Epithelial cell of esophagus (primary cell): Measurements from ENCODE around the gene ARIH2.
"Not testable (repeated sequence)": the region's sequence is repeated elsewhere in the genome, so short reads cannot be mapped to it uniquely, and the experiment has no call there.

Source experiments
- DNase-seq: peaks from one replicate; pipeline ENCODE4 v3.0.0; 2010; ENCODE audit warnings: low read depth
- H3K4me3 ChIP-seq: 2 replicates; pipeline ENCODE4 v1.5.1; 2011; ENCODE audit warnings: mild to moderate bottlenecking, low read length, control low read depth
- CTCF ChIP-seq: IDR thresholded peaks from 2 replicates; pipeline ENCODE4 v1.5.1; 2011; ENCODE audit warnings: low read depth, mild to moderate bottlenecking, low read length, control low read depth, inconsistent platforms; ENCODE audit not compliant: insufficient read depth; ENCODE audit errors: missing control alignments

ARIH2 gene

DNA sequence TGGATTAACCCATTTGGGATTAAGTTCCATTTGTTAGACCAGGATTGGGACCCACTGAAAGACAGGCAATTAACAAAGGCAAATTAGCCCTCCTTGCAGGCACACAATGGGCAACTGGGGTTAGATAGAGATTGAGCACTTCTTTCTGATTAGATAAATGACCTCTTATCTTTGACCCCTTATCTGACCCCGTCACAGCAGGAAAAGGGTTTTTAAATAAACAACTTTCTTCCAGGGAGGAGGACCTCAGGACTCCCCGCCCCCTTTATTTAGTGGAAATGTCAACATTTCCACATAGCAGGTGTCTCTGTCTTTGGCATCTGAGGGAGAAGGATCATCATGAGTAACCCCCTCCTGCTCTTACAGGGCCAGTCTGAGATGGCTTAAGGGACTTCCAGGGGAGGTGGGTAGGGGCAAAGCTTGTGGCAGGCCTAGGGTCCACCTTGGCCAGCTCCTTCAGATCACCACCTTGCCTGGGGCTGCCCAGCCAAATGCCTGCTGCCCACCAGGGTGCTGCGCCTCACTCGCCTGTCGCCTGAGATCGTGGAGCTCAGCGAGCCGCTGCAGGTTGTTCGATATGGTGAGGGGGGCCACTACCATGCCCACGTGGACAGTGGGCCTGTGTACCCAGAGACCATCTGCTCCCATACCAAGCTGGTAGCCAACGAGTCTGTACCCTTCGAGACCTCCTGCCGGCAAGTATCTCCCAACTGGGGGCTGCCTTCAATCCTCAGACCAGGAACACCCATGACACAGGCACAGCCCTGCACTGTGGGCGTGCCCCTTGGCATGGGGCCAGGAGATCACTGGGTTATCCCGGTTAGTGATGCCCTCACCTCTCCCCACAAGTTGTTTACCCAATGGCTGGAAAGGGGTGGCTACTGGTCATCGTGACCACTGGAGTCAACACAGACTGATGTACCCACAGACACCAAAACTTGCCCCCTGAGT lies 86.0 kb downstream of the ARIH2 start:
- no peak for TF ChIP-seq CTCF
- DNase-seq = peak; percentile 29
- H3K4me3 ChIP-seq = no peak overlapping the region

DNA sequence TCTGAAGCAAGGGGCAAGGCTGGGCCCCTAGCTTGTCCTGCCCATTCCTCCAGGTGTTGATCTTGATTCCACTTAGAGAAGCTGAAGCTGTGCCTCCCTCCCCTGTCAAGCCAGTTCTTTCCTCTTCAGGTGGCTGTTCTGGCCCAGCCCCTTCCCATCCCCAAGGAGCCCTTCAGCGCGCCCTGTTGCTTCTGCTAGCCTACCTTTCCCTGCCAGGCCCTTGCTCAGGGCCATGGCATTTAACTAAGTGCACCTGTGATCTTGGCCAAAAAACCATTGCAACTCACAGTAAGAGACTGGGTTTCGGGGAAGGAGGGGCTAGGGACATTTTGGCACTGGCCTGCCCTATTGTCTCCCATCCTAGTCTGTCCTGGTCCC lies 86.7 kb downstream of the ARIH2 start:
- DNase-seq = no peak
- TF ChIP-seq CTCF = no peak
- H3K4me3 ChIP-seq = no peak overlapping the region

GRCh38 chr3:49005998-49006397 lies 87.4 kb downstream of the ARIH2 start:
- peak overlapping the region; percentile 82 for H3K4me3 ChIP-seq
- no peak for TF ChIP-seq CTCF
- no peak for DNase-seq

DNA sequence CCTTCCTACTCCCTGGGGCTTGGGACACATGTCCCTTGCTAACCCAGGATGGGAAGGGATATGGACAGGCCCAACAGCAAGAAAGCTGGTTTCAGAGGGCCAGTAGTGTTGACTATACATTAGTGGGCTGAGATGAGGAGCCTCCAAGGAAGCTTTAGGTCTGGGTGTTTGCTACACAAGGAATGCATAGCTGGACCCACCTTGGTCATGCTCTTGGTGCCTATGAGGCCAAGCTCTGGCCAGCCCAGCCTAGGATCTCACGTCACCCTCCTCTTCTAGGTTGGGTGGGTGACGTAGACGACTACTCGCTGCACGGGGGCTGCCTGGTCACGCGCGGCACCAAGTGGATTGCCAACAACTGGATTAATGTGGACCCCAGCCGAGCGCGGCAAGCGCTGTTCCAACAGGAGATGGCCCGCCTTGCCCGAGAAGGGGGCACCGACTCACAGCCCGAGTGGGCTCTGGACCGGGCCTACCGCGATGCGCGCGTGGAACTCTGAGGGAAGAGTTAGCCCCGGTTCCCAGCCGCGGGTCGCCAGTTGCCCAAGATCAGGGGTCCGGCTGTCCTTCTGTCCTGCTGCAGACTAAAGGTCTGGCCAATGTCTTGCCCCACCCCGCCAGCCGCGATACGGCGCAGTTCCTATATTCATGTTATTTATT lies 87.9 kb downstream of the ARIH2 start:
- H3K4me3 ChIP-seq = peak overlapping the region; percentile 82
- DNase-seq = no peak
- TF ChIP-seq CTCF = no peak

DNA sequence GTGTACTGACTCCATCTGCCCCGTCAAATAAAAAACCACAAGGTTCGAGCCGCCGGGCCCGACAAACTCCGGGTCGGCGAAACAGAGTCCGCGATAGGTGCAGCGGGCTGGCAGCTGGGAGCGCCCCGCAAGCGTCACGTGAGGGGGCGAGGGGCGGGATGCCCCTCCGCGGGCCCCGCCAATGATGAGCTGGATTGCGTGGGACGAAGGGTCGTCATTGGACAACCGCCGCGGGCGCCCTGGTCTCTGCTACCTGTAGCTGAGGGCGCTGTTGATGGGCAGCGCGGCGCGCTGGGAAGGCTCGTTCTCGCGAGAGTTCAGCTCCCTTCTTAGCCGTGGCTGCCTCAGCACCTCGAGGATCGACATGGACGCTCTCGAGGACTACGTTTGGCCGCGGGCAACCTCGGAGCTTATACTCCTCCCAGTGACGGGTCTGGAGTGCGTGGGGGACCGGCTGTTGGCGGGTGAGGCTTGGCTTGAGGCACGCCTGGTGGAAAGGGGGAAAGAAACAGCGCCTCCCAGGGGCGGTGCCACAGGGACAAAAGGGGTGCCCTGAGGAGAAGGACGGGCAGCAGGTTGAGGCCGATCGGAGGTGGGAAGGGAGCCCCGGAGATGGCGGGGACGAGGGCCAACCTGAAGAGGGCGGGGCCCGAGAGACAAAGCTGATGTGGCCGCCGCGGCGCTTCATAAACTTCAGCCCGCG lies 88.6 kb downstream of the ARIH2 start, which contains the start of gene WDR6:
Gene WDR6, plus strand, starts transcription at position 324 of the 703 bp plus-strand sequence. Its CDS starts 41 bp downstream, at position 365.
- peak; percentile 97 for DNase-seq
- peak within 1 kb of the TSS; percentile 82 for H3K4me3 ChIP-seq
- peak; percentile 31 for TF ChIP-seq CTCF

DNA sequence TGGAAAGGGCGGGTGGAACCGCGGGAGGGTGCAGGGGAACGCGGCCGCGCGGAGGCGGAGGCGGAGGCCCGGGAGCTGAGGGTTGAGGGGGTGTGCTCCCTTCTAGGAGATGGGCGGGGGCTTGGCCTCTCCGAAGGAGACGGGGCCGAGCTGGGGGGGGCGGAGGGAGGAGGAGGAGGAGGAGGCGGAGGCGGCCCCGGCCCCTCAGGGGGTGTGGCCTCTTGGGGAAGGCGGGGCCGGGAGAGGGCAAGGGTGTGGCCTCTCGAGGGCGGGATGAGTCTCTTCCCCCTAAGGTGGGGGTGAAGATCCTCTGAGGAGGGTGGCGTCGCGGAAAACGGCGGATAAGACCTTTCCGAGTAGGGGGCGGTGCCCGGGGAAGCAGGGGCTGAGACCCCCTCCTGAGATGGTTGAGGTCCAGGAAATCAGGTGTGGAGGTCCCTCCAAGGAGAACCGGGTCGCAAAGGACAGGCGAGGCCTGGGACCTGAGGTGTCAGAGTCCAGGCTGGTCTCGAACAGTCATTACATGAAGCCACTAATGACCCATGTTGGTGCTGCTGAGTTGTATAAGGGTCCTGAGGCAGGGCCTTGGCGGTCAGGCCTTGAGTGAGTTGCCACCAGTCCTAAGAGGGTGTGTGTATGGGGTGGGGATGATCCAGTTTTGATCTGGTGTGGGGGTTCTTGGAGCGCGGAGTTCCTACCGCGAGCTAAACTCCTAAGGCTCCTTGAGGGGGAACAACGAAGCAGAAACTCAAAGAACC lies 89.3 kb downstream of the ARIH2 start:
- no peak for TF ChIP-seq CTCF
- peak overlapping the region; percentile 82 for H3K4me3 ChIP-seq
- peak; percentile 89 for DNase-seq

DNA sequence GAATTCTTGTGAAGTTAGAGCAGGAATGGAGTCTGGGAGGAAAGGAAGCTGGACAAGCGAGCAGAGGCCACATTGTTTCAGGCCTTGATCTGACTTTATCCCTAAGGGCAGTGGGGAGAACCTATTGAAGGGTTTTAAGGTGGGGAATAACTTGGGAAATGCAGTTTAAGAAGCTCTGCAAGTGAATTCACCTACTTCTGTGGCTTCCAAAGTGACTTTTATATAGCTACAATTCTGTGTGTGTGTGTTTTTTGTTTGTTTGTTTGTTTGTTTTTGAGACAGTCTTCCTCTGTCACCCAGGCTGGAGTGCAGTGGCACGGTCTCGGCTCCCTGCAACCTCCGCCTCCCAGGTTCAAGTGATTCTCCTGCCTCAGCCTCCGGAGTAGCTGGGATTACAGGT lies 90.0 kb downstream of the ARIH2 start:
- not testable (repeated sequence) for DNase-seq
- peak overlapping the region; percentile 82 for H3K4me3 ChIP-seq
